Stimulated activated CD4-positive, alpha-beta T cell treated with anti-CD3 and anti-CD28 coated beads, Interleukin-1b, Interleukin-23, amount 100 ng/mL, for 1 hour (primary cell): ENCODE results near the gene FBXL16.
"Not testable (repeated sequence)": the region's sequence is repeated elsewhere in the genome, so short reads cannot be mapped to it uniquely, and the experiment has no call there.

Source experiments
- DNase-seq, 2 donors: peaks; one replicate each; pipeline ENCODE4 v3.0.0-alpha.2; 2020; ENCODE audit warnings: low read depth in 2 of 2

The FBXL16 gene

DNA sequence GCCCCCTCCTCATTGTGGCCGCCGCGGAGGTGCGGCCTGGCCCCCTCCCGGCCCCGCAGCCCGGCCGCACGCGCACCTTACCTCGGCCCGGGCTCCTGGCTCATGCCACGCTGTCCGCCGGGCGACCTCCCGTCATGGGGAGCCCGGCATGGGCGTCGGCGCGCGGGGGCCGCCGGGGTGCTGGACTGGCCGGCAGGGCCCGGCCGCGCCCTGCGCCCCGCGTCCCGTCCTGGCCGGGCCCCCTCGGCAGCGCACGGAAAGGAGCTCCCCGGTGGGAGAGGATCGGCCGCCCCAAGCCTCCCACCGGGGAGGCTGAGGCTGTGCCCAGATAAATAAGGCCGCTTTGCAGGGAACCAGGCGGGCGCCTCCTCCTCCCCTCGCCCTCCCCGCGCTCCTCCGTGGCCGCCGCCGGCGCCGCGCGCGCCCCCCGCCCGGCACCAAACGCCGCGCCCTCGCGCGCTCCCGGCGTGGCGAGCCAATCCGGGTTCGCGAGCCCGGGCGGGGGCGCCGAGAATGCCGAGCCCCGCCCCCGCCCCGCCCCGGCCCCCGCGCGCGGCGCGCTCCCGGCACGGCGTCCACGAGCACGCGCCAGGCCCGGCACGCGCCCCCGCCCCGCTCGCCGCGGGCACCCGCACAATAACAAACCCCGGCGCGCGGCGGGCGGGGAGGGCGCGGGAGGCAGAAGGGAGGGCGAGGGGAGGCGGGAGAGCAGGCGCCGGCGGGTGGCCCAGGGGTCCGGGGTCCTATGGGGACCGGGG lies at the start of gene FBXL16:
Gene FBXL16, minus strand, starts transcription at position 371 of the 758 bp plus-strand sequence. CDS start 8,396 bp downstream, outside the sequence.
- DNase-seq: no peak

- no peak for DNase-seq
These were observed 49.1 kb upstream of the FBXL16 start for GRCh38 chr16:754656-755055.

GRCh38 chr16:754121-754607 lies 48.6 kb upstream of the FBXL16 start:
- DNase-seq: not testable (repeated sequence)

GRCh38 chr16:752007-752312 lies 46.4 kb upstream of the FBXL16 start:
- DNase-seq: no peak

GRCh38 chr16:751152-752006 lies 45.8 kb upstream of the FBXL16 start:
- no peak for DNase-seq

- no peak for DNase-seq
These were observed 44.9 kb upstream of the FBXL16 start for GRCh38 chr16:750485-750884.

DNA sequence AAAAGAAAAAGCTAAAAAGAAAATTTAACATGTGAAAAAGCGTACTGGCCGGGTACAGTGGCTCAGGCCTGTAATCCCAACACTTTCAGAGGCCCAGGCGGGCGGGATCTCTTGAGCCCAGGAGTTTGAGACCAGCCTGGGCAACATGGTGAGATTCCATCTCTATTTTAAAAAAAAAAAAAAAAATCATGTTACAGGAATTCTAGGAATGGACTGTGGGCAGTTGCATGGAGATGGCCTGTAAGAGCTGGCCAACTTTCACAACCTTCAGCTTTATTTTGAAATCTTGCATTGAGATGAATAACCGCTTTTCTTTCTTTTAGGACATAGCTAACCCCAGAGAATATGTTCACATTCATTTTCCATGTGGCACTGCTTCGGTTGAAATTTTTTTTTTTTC lies 43.4 kb upstream of the FBXL16 start:
- DNase-seq: no peak

DNA sequence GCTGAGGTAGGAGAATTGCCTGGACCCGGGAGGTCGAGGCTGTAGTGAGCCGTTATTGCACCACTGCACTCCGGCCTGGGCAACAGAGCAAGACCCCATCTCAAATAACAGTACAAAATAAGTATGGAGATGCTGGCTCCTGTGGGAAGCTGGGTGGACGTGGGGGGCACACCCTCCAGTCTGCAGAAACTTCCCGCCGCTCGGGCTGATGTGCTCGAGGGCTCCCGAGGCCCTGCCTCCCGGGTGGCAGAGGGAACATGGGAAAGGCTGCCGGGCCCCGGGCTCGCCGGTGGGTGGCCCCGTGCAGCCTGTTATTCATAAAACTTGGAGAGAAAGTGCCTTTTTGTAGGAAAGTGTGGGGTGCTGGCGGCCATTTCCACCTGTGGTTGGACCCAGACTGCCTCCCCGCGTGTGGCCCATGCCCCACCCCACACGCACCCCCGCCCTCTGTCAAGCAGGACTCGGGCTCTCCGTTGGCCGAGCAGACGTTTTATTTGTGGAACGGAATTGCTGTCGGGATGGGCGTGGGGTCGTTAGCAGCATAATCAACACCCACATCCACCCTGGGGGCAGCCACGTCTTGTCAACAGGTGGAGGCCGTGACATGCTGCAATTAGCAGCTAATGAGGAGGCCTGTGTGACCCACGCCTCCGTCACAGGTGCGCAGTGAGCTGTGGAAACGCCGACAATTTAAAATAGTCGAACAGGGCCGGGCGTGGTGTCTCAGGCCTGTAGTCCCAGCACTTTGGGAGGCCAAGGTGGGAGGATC lies 42.6 kb upstream of the FBXL16 start:
- no peak for DNase-seq

DNA sequence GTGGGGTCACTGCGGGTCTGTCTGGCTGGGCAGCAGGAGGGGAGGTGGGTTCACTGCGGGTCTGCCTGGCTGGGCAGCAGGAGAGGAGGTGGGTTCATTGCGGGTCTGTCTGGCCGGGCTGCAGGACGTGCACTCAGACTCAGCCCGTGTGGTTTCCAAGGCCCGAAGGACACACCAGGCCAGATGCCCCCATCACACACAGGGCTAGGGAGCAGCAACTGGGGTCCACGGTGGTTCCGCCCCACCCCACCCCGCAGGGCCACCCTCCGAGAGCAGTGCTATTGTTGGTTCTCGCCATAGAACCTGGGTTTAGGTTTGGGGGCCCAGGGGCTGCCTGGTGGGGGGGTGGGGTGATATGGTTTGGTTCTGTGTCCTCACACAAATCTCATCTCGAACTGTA lies 41.0 kb upstream of the FBXL16 start:
- DNase-seq: no peak

- DNase-seq: no peak
These were observed 40.1 kb upstream of the FBXL16 start for GRCh38 chr16:745739-746138.

DNA sequence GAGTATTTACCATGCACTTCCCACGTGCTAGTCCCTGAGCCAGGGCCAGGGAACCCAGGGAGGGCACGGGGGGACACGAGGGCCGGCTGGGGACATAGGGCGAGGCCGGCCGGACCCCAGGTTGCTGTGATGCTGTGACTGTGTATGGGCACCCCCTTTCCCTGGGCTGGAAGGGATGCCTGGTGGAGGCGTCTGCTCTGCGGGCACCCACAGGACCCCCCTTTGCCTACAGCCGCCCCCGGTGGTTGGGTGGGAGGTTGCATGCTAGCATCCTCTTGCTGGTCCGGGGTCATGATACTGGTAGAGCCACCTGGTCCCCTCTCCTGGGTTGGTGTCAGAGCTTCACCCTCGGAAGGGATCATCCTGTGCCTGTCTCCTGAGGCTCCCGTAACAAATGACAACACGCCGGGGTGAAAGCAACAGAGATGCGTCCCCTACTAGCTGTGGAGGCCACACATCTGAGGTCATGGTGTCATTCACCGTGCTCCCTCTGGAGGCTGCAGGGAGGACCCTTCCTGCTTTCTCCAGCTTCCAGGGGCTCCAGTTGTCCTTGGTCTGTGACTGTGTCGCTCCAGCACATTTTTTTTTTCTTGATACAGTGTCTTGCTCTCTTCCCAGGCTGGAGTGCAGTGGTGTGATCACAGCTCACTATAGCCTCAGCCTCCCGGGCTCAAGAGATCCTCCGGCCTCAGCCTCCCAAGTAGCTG lies 38.3 kb upstream of the FBXL16 start:
- no peak for DNase-seq

- not testable (repeated sequence) for DNase-seq
These were observed 37.3 kb upstream of the FBXL16 start for GRCh38 chr16:742894-743293.

DNA sequence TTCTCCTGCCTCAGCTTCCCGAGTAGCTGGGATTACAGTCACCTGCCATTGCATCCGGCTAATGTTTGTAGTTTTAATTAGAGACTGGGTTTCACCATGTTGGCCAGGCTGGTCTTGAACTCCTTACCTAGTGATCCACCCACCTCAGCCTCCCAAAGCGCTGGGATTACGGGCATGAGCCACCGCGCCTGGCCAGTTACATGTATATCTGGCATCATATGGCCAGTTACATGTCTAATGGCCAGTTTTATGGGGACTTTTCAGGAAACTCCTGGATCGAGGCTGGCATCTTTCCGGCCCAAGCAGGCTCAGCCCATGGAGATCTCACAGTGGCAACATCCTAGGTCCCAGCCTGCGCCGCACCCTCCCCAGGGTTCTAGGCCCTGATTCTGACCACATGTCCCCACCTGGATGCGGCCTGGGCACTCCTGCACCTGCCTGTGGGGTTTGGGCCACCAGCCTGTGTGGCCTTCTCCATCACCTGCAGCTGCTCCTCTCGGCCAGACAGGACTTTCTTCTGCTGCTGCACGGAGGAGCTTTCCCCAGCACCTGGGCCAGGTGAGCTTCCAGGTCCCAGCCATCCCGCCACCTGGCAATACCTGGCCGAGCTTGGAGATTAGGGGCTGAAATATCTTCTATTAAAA lies 36.5 kb upstream of the FBXL16 start:
- DNase-seq: no peak

- DNase-seq: peak; percentile 80 to 88
These were observed 35.3 kb upstream of the FBXL16 start, which contains the start of gene CIAO3 for GRCh38 chr16:740764-741505. TSS of gene CIAO3 (minus strand) at chr16:740997. CDS start at chr16:740985, 12 bp downstream.

DNA sequence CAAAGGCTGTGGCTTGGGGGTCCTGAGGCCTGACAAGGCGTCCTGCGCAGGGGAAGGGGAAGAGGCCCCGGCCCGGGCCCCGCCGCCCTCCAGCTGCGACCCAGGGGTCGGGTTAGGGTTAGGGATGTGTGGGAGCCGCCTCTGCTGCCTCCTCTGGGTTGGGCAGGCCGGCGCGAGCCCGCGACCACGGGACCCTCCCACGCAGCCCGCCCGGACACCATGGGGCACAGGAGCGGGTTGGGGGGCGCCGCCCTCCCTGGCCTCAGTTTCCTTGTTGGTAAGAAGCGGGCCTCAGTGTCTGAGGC lies 34.8 kb upstream of the FBXL16 start:
- no peak for DNase-seq

GRCh38 chr16:739560-740458 lies 34.2 kb upstream of the FBXL16 start:
- no peak for DNase-seq

DNA sequence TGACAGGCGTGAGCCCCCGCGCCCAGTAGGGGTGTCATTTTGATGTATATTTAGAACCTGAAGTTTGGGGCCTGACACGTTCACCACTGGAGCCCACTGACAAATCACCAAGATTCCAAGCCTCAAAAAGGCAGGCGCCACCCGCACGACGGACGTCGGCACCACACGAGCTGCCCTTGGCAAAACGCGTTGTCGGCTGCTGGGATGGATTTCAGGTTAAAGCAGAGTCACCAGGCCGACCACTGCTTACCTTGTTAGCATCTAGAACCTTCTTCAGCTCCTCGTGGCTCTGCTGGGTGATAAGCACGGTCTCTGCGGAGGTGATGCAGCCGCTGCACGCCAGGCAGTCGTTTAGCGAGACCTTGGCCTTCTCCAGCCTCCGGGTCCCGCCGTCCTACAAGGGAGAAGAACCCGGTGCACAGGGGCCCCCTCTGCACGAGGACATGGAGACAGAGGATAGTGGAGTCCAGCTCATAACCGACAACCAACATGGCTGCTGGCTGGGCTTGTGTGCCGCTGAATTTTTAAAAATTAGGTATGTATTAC lies 31.4 kb upstream of the FBXL16 start:
- DNase-seq: no peak

GRCh38 chr16:735982-736453 lies 30.4 kb upstream of the FBXL16 start:
- no peak for DNase-seq
